Stimulated activated naive CD4-positive, alpha-beta T cell (primary cell): ENCODE results near the gene FRMPD4.

ENCODE experiments used
- DNase-seq, 6 experiments: peaks; one replicate each; lab custom pipeline; 2025; lab: John Stamatoyannopoulos, UW

The FRMPD4 gene

DNA sequence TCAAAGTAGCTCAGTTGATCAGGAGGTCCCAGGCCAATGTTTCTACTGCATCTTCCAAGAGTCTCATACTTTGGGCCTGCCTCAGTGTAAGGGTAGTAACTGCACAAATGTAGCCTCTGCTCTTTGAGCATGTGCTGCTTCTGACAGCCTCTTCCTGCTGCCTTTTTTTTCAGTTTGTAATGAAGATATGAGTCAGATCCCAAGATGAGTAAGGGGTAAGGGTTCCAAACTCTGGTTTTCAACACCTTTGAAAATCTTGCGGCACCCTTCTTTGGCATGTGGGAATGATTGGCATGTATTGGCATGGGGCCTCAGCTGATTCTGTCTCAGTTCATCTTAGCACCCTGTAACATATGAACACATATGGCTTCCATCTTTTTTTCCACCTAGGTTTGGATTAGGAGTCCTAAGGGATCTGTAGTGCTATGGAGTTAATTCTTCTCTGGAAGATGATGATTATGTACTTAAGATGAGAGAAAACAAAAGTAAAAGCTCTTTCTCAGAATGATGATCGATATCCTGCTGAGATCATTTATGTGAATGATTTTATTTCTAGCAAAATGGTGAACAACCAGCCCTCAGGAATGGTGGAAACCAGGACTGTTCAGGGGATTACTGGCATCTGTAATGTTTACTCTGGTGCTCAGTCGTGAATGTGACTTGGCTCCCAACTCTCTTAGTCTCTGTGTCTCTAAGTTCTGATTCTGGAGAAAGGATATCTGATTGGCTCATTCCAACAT, 534.3 kb downstream of the FRMPD4 start:
- no peak for DNase-seq

GRCh38 chrX:12673487-12673886, 535.2 kb downstream of the FRMPD4 start:
- DNase-seq, result no peak

- DNase-seq, result no peak
These were observed 541.2 kb downstream of the FRMPD4 start for GRCh38 chrX:12679522-12679921.

GRCh38 chrX:12681047-12681446, 542.8 kb downstream of the FRMPD4 start:
- DNase-seq, result no peak

GRCh38 chrX:12685541-12685940, 547.3 kb downstream of the FRMPD4 start:
- no peak for DNase-seq

GRCh38 chrX:12686331-12686730, 548.1 kb downstream of the FRMPD4 start:
- no peak for DNase-seq

DNA sequence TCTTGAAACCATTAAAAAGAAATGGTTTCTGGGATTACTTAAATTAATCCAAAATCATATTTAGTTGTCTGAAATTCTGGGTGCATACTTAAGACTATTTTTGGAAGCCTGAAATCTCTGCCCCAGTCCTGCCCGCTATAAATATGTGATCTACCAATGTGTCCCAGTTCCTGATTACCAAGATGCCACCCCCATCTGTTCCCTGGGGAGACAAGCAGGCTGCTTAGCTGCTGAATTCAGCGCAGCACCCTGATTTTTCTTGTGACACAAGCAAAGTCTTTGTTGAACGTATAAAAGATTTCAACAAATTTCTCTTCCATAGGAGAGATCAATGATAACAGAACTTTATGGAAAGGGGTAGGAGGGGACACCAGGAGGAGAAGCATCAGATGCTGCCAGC, 552.4 kb downstream of the FRMPD4 start:
- no peak for DNase-seq

DNA sequence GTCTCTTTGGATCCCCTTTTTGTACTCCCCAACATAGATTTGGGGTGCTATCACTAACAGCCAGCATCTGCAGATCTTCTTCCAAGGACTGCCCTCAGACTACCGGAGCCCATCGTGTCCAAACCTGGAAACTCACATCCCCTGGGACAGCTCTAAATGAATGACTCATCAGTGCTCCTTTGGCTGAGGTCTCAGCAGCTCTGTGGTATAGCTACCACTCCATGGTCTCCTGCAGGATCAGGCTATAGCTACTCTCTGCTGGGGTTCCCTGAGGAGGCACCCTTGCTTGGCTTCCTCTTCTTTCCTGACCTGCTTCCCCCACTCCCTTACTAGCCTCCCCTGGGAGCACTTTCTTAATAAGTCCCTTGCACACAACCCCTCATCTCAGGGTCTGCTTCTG, 555.5 kb downstream of the FRMPD4 start:
- no peak for DNase-seq

DNA sequence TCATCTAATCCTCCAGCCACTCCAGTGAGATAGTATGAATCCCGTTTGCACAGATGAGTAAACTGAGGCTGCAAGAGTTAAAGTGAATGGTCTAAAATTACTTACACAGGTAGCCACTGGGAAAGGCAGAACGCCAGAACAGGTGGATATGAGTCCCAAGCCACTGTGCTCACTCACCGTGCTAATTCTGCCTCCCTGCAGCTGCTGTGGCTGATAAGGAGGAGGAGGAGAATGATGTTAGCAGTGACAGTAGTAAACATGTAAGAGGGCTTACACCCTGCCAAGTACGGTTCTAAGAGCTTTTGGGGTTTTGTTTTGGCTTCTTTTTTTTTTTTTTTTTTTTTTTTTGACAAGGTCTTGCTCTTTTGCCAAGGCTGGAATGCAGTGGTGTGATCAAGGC, 562.5 kb downstream of the FRMPD4 start:
- no peak for DNase-seq

- DNase-seq, result peak in 2 of 6 experiments; percentile 0 to 6
These were observed 563.4 kb downstream of the FRMPD4 start for GRCh38 chrX:12701628-12702027.

DNA sequence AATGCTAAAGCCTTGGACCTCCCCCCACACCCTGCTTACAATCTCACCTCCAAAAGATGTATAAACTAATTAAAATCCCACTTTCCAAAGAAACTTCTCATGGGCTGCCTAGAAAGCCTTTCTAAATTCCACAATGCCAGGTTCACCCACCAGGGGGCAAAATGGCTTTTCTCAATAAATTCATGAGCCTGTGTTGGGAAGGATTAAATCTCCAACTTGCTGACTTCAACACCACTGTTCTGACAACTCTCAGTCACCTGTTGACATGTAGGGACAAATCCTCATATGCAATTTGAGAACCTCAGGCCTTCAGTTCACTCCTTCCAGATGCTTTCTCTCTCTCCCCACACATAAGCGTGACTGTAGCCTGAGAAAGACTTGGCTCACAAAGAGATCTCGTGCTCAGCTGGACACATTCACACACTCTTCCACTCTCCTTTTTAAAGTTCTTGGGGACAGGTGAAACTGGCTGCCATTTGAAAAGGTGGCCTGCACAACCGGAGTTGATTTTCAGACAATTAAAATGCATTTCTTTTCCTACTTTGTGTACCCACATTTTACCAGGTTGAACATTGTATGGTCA, 564.3 kb downstream of the FRMPD4 start:
- DNase-seq, result no peak

GRCh38 chrX:12704706-12705105, 566.4 kb downstream of the FRMPD4 start:
- DNase-seq, result no peak

DNA sequence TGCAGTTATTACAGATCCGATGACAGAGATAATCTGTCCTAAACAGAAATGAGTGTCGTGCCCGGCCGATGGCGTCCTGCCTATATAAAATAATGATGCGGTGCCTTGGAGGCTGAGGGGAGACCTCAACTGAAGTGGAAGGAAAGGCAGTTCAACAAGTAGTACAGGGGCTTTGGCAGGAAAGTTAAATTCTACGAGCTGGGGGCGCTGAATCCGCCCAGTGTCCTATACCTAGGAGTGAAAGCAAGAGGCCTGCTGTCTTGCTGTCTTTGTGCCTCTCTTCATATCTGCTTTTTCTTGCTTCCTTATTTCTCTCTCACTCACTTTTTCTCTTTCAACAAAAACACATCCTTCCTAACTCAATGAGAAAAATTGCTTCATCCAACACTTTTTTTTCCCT, 570.8 kb downstream of the FRMPD4 start:
- DNase-seq, result no peak

DNA sequence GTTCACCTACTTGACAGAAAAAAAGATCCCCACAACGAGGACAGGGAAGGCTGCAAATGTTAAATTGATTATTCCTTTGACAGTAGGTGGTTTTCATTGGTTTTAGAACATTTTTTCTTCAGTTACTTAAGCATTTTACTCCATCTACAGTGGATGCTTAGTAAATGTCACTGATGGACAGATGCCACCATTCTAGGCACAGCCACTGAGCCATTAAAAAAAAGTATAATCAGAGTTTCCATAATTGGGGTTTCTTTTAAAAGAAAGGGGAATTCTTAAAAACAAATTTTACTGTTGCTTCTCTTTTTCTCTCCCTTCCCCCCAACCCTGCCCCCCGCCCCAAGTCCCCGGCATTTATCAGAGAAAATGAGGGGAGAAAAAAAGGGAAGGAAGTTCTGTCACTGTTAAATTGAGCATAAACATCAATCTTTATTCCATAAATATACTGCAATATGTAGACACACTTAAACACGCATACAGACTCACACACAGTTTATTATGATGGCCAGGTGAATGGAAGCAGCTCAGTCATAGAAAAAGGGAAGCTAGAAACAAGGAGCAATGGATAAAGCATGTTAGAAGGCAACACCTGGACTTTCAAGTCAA, 573.3 kb downstream of the FRMPD4 start:
- DNase-seq, result no peak

DNA sequence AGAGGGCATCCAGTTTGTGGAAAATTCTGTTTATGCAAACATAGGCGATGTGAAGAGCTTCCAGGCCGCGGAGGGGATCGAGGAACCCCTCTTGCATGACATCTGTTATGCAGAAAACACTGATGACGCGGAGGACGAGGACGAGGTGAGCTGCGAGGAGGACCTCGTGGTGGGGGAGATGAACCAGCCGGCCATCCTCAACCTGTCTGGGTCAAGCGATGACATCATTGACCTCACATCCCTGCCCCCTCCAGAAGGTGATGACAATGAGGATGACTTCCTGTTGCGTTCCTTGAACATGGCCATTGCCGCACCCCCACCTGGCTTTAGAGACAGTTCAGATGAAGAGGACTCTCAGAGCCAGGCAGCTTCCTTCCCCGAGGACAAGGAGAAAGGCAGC, 578.3 kb downstream of the FRMPD4 start:
- DNase-seq, result no peak

GRCh38 chrX:12719837-12720236, 581.6 kb downstream of the FRMPD4 start:
- DNase-seq, result no peak

DNA sequence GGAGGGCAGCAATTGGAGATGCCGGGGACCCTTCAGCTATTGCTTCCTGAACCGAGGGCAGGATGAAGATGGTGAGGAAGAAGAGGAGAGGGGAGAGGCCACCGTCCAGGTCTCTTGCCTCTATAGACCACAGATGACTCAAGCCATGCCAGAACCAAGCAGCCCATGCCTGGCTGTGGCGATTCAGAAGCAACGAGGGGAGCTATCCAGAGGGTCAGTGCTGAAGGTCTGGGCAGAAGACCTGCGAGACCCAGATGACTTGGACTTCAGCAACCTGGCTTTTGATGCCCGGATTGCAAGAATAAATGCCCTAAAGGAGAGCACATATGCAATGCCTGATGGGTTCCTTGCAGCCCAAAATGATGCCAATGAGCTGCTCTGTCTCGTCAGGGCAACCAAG, 582.8 kb downstream of the FRMPD4 start:
- no peak for DNase-seq

- DNase-seq, result no peak
These were observed 584.0 kb downstream of the FRMPD4 start for GRCh38 chrX:12722314-12722713.

DNA sequence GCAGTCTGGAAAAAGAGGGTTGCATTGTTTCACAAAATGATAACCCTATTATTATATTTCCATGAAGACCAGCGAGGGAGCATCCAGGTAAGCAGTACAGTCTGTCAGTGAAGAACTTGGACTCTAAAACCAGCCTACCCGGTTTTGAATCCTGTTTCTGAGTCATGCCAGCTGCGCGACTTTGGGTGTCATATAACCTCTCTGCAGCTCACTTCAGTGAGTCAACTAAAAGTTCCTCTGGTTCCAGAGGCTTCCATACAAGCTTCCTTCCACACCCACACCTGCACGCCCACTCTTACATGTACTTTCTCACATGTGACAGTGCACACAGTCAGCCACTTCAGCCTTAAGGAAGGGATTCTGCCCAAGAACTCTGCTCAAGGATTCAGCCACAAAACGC, 603.1 kb downstream of the FRMPD4 start:
- no peak for DNase-seq

DNA sequence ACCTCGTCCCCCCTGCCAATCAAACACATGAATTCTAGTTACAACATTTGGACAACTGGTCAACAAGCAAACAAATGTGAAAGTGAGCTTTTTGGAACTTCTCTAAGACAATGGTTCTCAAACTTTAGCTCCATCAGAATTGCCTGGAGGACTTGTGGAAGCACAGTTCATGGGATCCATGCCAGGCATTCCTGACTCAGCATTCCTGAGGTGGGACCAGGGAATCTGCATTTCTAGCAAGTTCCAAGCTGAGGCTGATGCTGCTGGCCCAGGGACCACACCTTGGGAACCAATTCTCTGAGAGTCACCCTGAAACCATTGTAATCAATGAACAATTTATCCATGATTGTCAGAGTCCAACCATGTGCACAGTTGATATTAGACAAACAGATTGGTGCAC, 609.2 kb downstream of the FRMPD4 start:
- DNase-seq, result no peak

DNA sequence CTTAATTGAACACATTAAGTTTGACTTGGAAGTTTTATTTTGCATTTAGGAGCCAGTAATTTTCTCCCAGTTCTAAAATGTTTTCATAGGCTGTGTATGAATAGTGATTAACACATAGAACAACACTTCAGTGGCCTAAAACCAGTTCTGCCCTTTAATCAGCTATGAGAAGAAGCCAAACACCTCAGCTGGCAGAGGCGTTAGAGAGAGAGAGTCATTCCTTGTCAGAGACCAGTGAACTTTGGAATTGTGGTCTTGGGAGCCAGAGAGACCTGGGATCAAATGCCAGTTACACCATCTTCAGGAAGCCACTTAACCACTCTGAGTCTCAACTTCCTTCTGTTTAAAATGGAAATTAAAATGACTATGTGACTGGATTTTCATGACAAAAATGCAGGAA, 613.6 kb downstream of the FRMPD4 start:
- DNase-seq, result no peak

GRCh38 chrX:12753366-12753765, 615.1 kb downstream of the FRMPD4 start:
- no peak for DNase-seq

DNA sequence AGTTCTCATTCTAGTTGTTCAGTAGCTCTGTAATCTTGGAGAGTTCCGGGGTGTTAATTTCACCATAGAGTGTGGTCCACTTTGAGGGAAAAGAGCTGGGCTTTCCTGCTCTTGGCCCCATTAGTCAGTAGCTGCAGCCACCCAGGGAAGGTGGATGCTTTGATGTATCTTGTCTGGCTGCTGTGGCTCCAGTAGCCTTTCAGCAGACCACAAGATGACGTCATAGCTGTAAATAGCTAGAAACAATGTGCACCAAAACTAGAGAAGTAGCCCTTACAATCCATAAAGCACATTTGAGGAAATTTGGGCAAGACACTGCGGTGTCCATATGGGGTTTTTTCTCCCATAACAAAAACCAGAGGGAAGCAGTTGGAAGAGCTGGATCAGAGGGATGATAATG, 620.0 kb downstream of the FRMPD4 start:
- DNase-seq, result no peak

GRCh38 chrX:12767856-12768255, 629.6 kb downstream of the FRMPD4 start:
- DNase-seq, result no peak
